ENCODE measurements around the gene PKIG. TPM values are rescaled to one million over a fixed set of nuclear protein-coding genes. Genes with fewer than 3 reads are reported as not detected.

Gene PKIG
- total RNA-seq, 1 experiment from 2014 or later = 64.9 TPM

DNA sequence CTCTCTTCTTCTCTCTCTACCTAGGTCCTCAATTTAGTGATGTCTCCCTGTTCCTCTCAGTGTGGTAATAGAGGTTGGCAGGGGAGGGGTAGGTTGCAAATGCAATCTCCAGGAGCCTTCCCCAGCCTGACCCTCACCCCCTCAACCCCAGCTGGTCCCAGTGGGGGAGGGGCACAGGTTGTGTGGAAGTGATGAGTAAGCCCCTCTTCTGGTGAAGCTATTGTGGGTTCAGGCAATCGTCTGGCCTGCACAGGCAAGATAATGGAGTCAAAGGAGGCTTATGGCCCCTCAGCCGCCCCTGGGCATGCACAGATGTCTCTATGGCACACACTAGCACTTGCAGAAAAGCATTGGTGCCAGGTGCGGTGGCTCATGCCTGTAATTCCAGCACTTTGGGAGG, 79.9 kb downstream of the PKIG start:
- ChIA-PET POLR2A (ENCODE audit: low non-redundant PET) (no interaction called here), CTCF (no interaction called here)
- Histone ChIP-seq H3K27ac (ENCODE audit: low read depth, low read length, poor library complexity, severe bottlenecking) (no peak overlapping the region), H3K27me3 (replicated peaks; ENCODE audit: insufficient read depth, low read depth, low read length, poor library complexity) (no peaks in the 10 kb centered on the region), H3K9me3 (ENCODE audit: low read depth, low read length, poor library complexity, severe bottlenecking) (no peaks in the 10 kb centered on the region), H3K4me3 (ENCODE audit: low read depth, low read length, poor library complexity, severe bottlenecking) (no peak overlapping the region), H3K4me1 (ENCODE audit: insufficient read depth, low read length, poor library complexity, severe bottlenecking) (no peaks in the 10 kb centered on the region), H3K36me3 (ENCODE audit: insufficient read depth, low read length, poor library complexity, severe bottlenecking) (no peaks in the 10 kb centered on the region)
- no TSS peak for BruUV-seq (replicated peaks)
- no peak for TF ChIP-seq EZH2 (IDR thresholded peaks at IDR 0.05; ENCODE audit: borderline replicate concordance, low read depth, low read length, poor library complexity, severe bottlenecking)
- TF ChIP-seq, protein P1, sequence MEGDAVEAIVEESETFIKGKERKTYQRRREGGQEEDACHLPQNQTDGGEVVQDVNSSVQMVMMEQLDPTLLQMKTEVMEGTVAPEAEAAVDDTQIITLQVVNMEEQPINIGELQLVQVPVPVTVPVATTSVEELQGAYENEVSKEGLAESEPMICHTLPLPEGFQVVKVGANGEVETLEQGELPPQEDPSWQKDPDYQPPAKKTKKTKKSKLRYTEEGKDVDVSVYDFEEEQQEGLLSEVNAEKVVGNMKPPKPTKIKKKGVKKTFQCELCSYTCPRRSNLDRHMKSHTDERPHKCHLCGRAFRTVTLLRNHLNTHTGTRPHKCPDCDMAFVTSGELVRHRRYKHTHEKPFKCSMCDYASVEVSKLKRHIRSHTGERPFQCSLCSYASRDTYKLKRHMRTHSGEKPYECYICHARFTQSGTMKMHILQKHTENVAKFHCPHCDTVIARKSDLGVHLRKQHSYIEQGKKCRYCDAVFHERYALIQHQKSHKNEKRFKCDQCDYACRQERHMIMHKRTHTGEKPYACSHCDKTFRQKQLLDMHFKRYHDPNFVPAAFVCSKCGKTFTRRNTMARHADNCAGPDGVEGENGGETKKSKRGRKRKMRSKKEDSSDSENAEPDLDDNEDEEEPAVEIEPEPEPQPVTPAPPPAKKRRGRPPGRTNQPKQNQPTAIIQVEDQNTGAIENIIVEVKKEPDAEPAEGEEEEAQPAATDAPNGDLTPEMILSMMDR (conservative IDR thresholded peaks at IDR 0.05; ENCODE audit: low read depth, low read length) = no peak
- no peak for DNase-seq (ENCODE audit: low spot score)
- intact Hi-C loops (cut with micrococcal nuclease; ENCODE audit: unreplicated experiment) = no loop called here

- intact Hi-C loops (cut with micrococcal nuclease; ENCODE audit: unreplicated experiment) = no loop called here
- Histone ChIP-seq H3K4me1 (ENCODE audit: insufficient read depth, low read length, poor library complexity, severe bottlenecking) (no peaks in the 10 kb centered on the region), H3K27ac (ENCODE audit: low read depth, low read length, poor library complexity, severe bottlenecking) (no peak overlapping the region), H3K27me3 (replicated peaks; ENCODE audit: insufficient read depth, low read depth, low read length, poor library complexity) (no peaks in the 10 kb centered on the region), H3K9me3 (ENCODE audit: low read depth, low read length, poor library complexity, severe bottlenecking) (no peaks in the 10 kb centered on the region), H3K36me3 (ENCODE audit: insufficient read depth, low read length, poor library complexity, severe bottlenecking) (no peaks in the 10 kb centered on the region), H3K4me3 (ENCODE audit: low read depth, low read length, poor library complexity, severe bottlenecking) (no peak overlapping the region)
- DNase-seq (ENCODE audit: low spot score) = no peak
- BruUV-seq (replicated peaks) = no TSS peak
- ChIA-PET CTCF (no interaction called here), POLR2A (ENCODE audit: low non-redundant PET) (no interaction called here)
- TF ChIP-seq, protein P1 (conservative IDR thresholded peaks at IDR 0.05; ENCODE audit: low read depth, low read length) = no peak
- no peak for TF ChIP-seq EZH2 (IDR thresholded peaks at IDR 0.05; ENCODE audit: borderline replicate concordance, low read depth, low read length, poor library complexity, severe bottlenecking)
These were observed 81.8 kb downstream of the PKIG start for GRCh38 chr20:44664131-44664530.

DNA sequence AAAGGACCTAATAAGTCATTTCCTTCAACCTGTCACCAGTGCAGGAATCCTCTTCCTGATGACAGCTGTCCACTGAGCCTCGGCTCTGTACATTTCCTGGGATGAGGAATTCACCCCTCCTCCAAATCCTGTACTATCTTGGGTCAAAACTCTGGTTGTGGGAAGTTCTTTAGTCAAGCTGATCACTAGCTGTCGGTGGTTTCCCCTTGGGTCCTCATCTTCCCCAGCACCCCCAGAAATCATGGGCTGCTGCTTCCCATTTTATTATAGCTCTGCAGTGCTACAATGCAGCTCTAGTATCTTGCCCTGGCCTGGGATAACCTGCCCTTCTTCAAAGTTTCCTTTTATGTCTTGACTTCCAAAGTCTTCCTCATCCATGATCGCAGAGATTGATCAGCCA, 83.7 kb downstream of the PKIG start:
- intact Hi-C loops (cut with micrococcal nuclease; ENCODE audit: unreplicated experiment) = no loop called here
- BruUV-seq (replicated peaks) = no TSS peak

More for the DNA sequence above, 83.7 kb downstream of the PKIG start:
- no peaks in the 10 kb centered on the region for H3K4me1 ChIP-seq (ENCODE audit: insufficient read depth, low read length, poor library complexity, severe bottlenecking)
- POLR2A ChIA-PET (ENCODE audit: low non-redundant PET) = no interaction called here
- DNase-seq (ENCODE audit: low spot score) = no peak
- CTCF ChIA-PET = interaction anchor here (0.9 kb wide), 1 partner anchor 18 kb away, joined by 3 read pairs; no protein-coding TSS in a partner anchor
- no peaks in the 10 kb centered on the region for H3K9me3 ChIP-seq (ENCODE audit: low read depth, low read length, poor library complexity, severe bottlenecking)
- H3K36me3 ChIP-seq (ENCODE audit: insufficient read depth, low read length, poor library complexity, severe bottlenecking) = no peaks in the 10 kb centered on the region
- TF ChIP-seq, protein P1 (conservative IDR thresholded peaks at IDR 0.05; ENCODE audit: low read depth, low read length) = no peak
- TF ChIP-seq EZH2 (IDR thresholded peaks at IDR 0.05; ENCODE audit: borderline replicate concordance, low read depth, low read length, poor library complexity, severe bottlenecking) = no peak
- H3K27me3 ChIP-seq (replicated peaks; ENCODE audit: insufficient read depth, low read depth, low read length, poor library complexity) = no peaks in the 10 kb centered on the region
- H3K27ac ChIP-seq (ENCODE audit: low read depth, low read length, poor library complexity, severe bottlenecking) = no peak overlapping the region
- H3K4me3 ChIP-seq (ENCODE audit: low read depth, low read length, poor library complexity, severe bottlenecking) = no peak overlapping the region

Other genes starting within 250 kb of the PKIG start
- not detected in 2 replicates for gene R3HDML, start 245.5 kb upstream of the PKIG start, total RNA-seq (2021)
- gene HNF4A, start 226.9 kb upstream of the PKIG start, total RNA-seq (2021) = not detected in 2 replicates
- gene TTPAL, start 106.7 kb upstream of the PKIG start, total RNA-seq (2021) = 14.3 and 14.6 TPM in 2 replicates
- 48.7 and 50.5 TPM in 2 replicates for gene SERINC3, start 60.5 kb upstream of the PKIG start, total RNA-seq (2021)
- 19.3 and 27.2 TPM in 2 replicates for gene ADA, start 69.1 kb downstream of the PKIG start, total RNA-seq (2021)
- gene CCN5, start 132.8 kb downstream of the PKIG start, total RNA-seq (2021) = not detected in 2 replicates
- gene KCNK15, start 163.3 kb downstream of the PKIG start, total RNA-seq (2021) = not detected in 2 replicates
- gene RIMS4, start 228.0 kb downstream of the PKIG start, total RNA-seq (2021) = 0.24 and 0.39 TPM in 2 replicates

All from A673 (cell line).